ENCODE measurements around the gene SAYSD1.

DNA sequence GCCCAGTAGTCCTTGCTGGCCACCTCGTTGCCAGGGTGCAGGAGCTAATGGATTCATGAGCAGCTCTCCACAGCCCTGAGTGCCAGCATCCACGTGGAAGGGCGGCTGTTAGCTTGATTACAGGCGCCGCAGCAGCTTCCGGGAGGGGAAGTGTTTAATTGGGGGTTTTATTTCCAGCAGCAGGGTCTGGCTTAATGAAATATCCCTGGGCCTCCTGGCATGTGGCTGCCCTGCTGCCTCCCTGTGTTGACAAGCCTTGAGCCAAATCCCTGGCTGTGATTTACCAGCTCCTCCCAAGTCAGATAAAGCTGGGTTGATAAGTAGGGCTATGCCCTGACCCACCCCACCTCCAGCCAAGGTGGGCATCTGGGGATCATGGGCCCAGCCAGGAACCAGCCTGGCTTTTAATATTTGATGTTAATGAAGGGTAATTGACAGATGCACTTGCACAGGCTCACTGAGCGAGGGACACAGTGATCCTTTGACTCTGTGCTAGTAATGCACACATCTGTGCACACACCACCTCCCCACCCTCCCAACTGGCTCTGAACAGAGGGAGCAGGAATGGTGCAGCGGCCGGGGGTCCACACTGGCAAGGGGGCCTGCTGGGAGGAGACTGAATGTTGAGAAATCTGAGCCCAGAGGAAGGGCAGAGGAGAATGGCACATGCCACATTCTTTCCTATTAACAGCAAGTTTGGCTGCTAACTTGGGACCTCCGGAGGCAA is 52.8 kb downstream of the SAYSD1 start:
- TF ChIP-seq, protein P1, sequence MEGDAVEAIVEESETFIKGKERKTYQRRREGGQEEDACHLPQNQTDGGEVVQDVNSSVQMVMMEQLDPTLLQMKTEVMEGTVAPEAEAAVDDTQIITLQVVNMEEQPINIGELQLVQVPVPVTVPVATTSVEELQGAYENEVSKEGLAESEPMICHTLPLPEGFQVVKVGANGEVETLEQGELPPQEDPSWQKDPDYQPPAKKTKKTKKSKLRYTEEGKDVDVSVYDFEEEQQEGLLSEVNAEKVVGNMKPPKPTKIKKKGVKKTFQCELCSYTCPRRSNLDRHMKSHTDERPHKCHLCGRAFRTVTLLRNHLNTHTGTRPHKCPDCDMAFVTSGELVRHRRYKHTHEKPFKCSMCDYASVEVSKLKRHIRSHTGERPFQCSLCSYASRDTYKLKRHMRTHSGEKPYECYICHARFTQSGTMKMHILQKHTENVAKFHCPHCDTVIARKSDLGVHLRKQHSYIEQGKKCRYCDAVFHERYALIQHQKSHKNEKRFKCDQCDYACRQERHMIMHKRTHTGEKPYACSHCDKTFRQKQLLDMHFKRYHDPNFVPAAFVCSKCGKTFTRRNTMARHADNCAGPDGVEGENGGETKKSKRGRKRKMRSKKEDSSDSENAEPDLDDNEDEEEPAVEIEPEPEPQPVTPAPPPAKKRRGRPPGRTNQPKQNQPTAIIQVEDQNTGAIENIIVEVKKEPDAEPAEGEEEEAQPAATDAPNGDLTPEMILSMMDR (IDR thresholded peaks at IDR 0.05): no peak
- TF ChIP-seq POLR2A (IDR thresholded peaks at IDR 0.05) (no peak), EP300 (IDR thresholded peaks at IDR 0.05) (no peak)
